Thyroid gland (tissue), 4 donors: ENCODE measurements around the gene ZXDC. TPM values are rescaled to one million over a fixed set of nuclear protein-coding genes. Genes with fewer than 3 reads are reported as not detected.

Experiments
- DNase-seq, 2 donors: peaks; one replicate each; pipeline ENCODE4 v3.0.0-alpha.2; 2019
- H3K27ac ChIP-seq, 3 donors: fragments of 200-600 bp; sonication (generic); 1 replicate in 2 of 3; 2 replicates in 1 of 3; pipeline ENCODE4 v1.5.1; 2016 to 2019; ENCODE audit warnings: mild to moderate bottlenecking in 1 of 3, moderate library complexity in 1 of 3
- H3K27me3 ChIP-seq: fragments of 200-600 bp; sonication (generic); one replicate; pipeline ENCODE4 v1.5.1; 2019
- H3K36me3 ChIP-seq, 2 donors: fragments of 200-600 bp; sonication (generic); one replicate each; pipeline ENCODE4 v1.5.1; 2016 to 2019
- H3K4me1 ChIP-seq, 2 donors: fragments of 200-600 bp; sonication (generic); one replicate each; pipeline ENCODE4 v1.5.1; 2017 to 2019
- H3K4me3 ChIP-seq, 3 donors: fragments of 200-600 bp; sonication (generic); replicated peaks in 1 of 3; 1 replicate in 2 of 3; 2 replicates in 1 of 3; pipeline ENCODE4 v1.5.1; 2016; ENCODE audit warnings: mild to moderate bottlenecking in 1 of 3
- H3K9me3 ChIP-seq: fragments of 200-600 bp; sonication (generic); one replicate; pipeline ENCODE4 v1.5.1; 2017
- POLR2A ChIP-seq, 2 donors: fragments of 450-650 bp; IDR thresholded peaks; one replicate each; pipeline ENCODE4 v1.6.1; 2017; ENCODE audit warnings: antibody characterized with exemption in 2 of 2, mild to moderate bottlenecking in 2 of 2, moderate library complexity in 1 of 2
- WGBS, 2 donors: methylation state at CpG; one replicate each; pipeline ENCODE4 v1.1.5; 2017; 5-methylcytosine and 5-hydroxymethylcytosine counted together
- intact Hi-C: fragments of 100-400 bp; cut with DNase I; formaldehyde crosslinking; loops from one replicate; pipeline ENCODE4 v1.15.1; 2023
- total RNA-seq, 4 donors: library from RNA; depleted of rRNA; stranded (reverse); fragments of >200 nt; gene quantifications; one replicate each; pipeline ENCODE4 v1.2.3, GENCODE V29; 2016
- TF ChIP-seq, protein P1 (sequence below), 6 experiments: fragments of 200-600 bp in 3 of 6; fragments of 450-650 bp in 3 of 6; sonication (generic) in 3 of 6; IDR thresholded peaks; one replicate each; pipeline ENCODE4 v1.5.1; 2016 to 2019; ENCODE audit warnings: antibody characterized with exemption in 6 of 6, mild to moderate bottlenecking in 2 of 6, inconsistent platforms in 1 of 6, moderate library complexity in 1 of 6

The ZXDC gene
- total RNA-seq, 4 donors from 2014 or later, result 51.5 to 96.8 (median 57.4) TPM

GRCh38 chr3:126485956-126486355 lies 10.3 kb upstream of the ZXDC start:
- Histone ChIP-seq H3K4me1 (no peaks in the 10 kb centered on the region), H3K9me3 (no peaks in the 10 kb centered on the region), H3K36me3 (no peaks in the 10 kb centered on the region), H3K27ac (no peak overlapping the region), H3K27me3 (no peaks in the 10 kb centered on the region), H3K4me3 (no peak overlapping the region)
- intact Hi-C loops, result no loop called here
- no peak for DNase-seq
- 91 to 95% methylated on average over 8 to 9 of the region's 9 CpGs for WGBS, 2 donors
- TF ChIP-seq POLR2A (IDR thresholded peaks at IDR 0.05), result no peak
- TF ChIP-seq, protein P1, sequence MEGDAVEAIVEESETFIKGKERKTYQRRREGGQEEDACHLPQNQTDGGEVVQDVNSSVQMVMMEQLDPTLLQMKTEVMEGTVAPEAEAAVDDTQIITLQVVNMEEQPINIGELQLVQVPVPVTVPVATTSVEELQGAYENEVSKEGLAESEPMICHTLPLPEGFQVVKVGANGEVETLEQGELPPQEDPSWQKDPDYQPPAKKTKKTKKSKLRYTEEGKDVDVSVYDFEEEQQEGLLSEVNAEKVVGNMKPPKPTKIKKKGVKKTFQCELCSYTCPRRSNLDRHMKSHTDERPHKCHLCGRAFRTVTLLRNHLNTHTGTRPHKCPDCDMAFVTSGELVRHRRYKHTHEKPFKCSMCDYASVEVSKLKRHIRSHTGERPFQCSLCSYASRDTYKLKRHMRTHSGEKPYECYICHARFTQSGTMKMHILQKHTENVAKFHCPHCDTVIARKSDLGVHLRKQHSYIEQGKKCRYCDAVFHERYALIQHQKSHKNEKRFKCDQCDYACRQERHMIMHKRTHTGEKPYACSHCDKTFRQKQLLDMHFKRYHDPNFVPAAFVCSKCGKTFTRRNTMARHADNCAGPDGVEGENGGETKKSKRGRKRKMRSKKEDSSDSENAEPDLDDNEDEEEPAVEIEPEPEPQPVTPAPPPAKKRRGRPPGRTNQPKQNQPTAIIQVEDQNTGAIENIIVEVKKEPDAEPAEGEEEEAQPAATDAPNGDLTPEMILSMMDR (IDR thresholded peaks at IDR 0.05), result no peak

DNA sequence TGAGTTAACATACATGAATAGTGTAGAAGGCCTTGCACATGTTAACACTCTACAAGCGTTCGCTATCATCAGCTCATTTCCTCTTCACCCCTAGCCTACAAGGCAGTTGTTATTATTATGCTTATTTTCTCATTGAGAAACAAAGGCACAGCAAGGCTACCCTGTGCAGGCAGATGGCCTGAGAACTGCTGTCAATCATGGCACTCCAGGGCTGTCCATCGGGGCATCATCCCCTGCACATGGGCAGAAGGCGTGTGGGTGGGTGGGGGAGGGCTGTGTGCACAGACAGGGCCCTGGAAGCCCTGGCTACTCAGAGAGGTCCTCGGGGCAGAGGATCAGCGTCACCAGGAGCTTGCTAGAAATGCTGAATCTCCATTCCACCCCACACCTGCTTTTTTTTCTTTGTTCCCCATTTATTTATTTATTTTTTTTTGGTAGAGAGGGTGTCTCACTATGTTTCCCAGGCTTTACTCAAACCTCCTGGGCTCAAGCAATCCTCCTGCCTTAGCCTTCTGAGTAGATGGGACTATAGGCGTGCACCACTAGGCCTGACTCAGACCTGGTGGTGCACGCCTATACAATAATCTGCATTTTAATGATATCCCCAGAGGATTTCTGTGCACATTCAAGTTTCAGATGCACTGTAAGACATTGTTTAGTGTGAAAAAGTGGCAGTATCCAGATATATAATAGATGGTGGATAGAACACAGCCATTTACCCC lies 9.6 kb upstream of the ZXDC start:
- Histone ChIP-seq H3K9me3 (no peaks in the 10 kb centered on the region), H3K4me1 (no peaks in the 10 kb centered on the region), H3K27me3 (no peaks in the 10 kb centered on the region), H3K36me3 (no peaks in the 10 kb centered on the region), H3K4me3 (no peak overlapping the region), H3K27ac (no peak overlapping the region)
- WGBS, 2 donors, result 88 to 92% methylated on average over 8 of the region's 8 CpGs
- no peak for TF ChIP-seq POLR2A (IDR thresholded peaks at IDR 0.05)
- TF ChIP-seq, protein P1 (IDR thresholded peaks at IDR 0.05), result no peak
- DNase-seq, result no peak
- intact Hi-C loops, result no loop called here

DNA sequence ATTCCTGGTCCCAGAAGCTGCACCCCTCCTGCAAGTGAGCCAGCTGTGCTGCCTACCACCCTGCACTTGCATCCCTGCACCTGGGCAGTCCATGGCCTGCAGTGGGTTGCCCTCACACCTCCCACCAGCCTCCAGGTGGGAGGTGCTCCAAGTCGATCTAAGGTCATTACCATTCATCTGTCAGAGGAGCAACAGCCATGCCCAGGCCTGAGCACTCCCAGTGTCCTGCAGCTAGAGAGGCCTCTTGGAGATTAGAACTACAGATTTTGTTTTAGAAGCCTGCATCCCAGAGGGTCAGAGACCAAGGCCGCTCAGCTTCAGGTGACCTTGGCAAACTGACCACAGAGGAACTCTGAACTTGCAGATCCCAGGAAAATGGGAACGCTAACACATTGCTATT lies 9.0 kb upstream of the ZXDC start:
- no peak overlapping the region for H3K4me3 ChIP-seq
- no peaks in the 10 kb centered on the region for H3K36me3 ChIP-seq
- intact Hi-C loops, result no loop called here
- H3K9me3 ChIP-seq, result no peaks in the 10 kb centered on the region
- no peaks in the 10 kb centered on the region for H3K27me3 ChIP-seq
- no peak overlapping the region for H3K27ac ChIP-seq
- no peaks in the 10 kb centered on the region for H3K4me1 ChIP-seq
- WGBS, 2 donors, result 74 to 91% methylated on average over 2 to 3 of the region's 3 CpGs
- no peak for TF ChIP-seq POLR2A (IDR thresholded peaks at IDR 0.05)
- TF ChIP-seq, protein P1 (IDR thresholded peaks at IDR 0.05), result no peak
- DNase-seq, result no peak

- no peaks in the 10 kb centered on the region for H3K9me3 ChIP-seq
- 79 to 80% methylated on average over 3 of the region's 3 CpGs for WGBS, 2 donors
- DNase-seq, result no peak
- no peak for TF ChIP-seq POLR2A (IDR thresholded peaks at IDR 0.05)
- TF ChIP-seq, protein P1 (IDR thresholded peaks at IDR 0.05), result no peak
- H3K27ac ChIP-seq, result no peak overlapping the region
- no peaks in the 10 kb centered on the region for H3K4me1 ChIP-seq
- H3K27me3 ChIP-seq, result no peaks in the 10 kb centered on the region
- intact Hi-C loops, result no loop called here
- no peak overlapping the region for H3K4me3 ChIP-seq
- H3K36me3 ChIP-seq, result no peaks in the 10 kb centered on the region
Measured at GRCh38 chr3:126484148-126484547, 8.5 kb upstream of the ZXDC start.

DNA sequence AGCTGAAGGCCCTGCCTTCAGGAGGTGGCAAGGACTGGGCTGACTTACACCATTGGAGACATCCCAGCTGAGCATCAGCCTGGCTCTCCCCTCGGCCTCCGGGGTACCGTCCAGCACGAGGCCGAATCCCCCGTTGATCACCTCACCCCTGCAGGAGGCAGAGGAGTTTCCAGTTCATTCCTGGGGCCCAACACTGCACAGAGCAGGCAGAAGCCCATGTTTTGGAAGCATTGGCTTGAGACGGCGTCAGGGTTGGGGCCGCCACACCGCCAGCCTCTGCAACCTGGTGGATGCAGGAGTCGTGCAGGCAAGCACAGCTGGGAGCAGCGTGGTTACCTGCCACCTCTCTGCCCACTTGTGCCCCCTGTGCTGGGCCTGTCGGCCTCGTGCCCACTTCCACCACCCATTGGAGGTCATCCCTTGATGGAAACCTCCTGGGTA lies 7.7 kb upstream of the ZXDC start:
- DNase-seq, result no peak
- 75 to 94% methylated on average over 10 to 14 of the region's 14 CpGs for WGBS, 2 donors
- no peak overlapping the region for H3K27ac ChIP-seq
- no peak overlapping the region for H3K4me3 ChIP-seq
- H3K27me3 ChIP-seq, result no peaks in the 10 kb centered on the region
- no peak for TF ChIP-seq POLR2A (IDR thresholded peaks at IDR 0.05)
- TF ChIP-seq, protein P1 (IDR thresholded peaks at IDR 0.05), result no peak
- intact Hi-C loops, result no loop called here
- H3K9me3 ChIP-seq, result no peaks in the 10 kb centered on the region
- H3K36me3 ChIP-seq, result no peaks in the 10 kb centered on the region
- H3K4me1 ChIP-seq, result no peaks in the 10 kb centered on the region
